HG03175 (cell line): Measurements from ENCODE around the gene RASAL3.

Experiments used
- ATAC-seq: cut with Tn5 transposase; IDR thresholded peaks from one replicate; pipeline ENCODE4 v1.9.1; 2021; ENCODE audit warnings: mild to moderate bottlenecking, moderate library complexity; ENCODE audit not compliant: unreplicated experiment

RASAL3 gene

DNA sequence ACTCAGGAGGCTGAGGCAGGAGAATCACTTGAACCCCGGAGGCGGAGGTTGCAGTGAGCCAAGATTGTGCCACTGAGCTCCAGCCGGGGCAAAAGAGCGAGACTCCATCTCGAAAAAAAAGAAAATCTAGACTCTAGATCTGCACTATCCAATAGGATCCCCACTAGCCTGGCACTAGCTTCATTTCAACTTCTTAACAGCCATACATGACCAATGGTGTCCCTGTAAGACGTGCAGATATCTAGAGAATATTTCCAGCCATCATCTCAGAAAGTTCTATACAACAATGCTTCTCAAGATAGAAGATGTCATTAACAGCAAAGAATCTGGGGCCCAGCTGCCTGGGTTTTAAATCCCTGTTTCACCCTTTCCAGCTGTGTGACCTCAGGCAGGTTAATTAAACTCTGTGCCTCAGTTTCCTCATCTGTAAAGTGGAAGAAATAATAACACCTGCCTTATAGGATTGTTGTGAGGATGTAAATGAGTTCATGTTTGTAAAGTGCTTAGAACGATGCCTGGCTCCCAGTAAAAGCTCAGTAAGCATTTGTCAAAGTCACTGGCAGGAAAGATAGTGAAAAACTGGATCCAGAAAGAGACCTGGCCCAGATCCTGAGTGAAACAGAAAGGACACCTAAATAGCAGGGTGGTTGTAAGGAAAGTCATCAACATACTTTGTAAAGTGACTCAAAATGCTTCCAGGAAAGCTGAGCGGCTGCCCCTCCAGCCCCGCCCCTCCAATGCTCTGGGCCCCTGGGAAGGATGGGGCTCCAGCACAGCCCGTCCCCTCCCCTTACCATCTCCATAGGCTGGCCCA lies 28.1 kb downstream of the RASAL3 start:
- no peak for ATAC-seq

DNA sequence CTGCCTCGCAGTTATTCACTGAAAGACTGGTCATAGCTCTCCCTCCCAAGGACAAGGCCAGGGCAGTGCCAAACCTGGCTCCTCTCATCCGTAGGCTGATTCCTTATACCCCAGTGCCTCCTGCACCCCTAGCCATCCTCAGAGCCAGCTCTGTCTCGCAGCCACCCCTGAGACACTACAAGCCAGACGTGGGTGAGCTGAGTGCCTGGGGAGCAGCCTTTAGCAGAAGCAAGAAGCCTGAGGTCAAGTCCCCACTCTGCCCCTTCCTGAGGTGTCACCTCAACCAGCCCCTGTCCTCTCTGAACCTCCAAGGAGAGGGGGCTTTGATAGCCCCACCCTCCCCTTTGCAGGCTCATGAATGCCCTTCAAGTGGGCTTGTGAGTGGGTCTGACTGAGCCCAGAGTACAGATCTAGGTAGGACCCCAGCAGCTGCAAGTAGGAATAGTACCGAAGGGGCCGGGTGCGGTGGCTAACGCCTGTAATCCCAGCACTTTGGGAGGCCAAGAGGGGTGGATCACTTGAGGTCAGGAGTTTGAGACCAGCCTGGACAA lies 30.8 kb downstream of the RASAL3 start:
- no peak for ATAC-seq

DNA sequence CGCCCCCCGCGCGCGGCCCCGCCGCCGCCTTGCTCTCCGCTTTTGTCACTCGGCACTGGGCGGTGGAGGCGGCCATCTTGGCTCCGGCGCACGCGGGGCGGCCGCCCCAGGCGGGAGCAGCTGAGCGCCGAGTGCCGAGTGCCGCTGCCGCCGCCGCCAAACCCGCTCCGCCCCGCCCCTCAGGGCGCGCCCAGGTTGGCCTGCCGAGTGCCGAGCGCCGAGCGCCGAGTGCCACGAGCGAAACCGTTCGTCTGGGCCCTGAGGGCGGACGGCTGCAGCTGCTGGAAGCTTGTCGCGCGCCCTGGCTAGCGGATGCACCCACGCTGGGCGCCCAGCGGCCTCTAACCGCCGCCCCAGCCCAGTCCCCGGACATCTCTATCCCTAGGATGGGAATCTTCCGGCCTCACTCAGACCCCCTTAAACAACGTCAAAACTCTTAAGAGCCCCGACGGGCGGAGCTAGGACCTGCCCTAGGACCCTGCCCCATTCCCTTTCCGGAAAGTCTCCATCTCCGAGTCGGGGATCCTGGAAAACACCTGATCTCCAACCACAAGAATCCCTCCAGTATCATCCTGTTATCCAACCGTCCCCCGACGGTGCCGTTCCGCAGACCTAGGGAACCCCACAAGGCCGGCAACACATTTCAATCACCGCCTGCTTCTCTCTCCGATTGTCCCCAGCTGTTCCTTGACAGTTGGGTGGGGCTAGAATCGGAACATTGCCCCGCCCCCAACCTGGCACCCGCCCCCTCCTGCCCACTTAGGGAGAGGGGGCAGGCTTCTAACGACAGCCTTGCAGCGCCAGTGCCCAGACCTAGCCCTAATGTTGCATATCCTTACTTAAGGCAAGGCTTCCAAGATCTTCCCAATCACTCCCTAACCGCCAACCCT lies 31.5 kb downstream of the RASAL3 start:
- peak; percentile 57 for ATAC-seq

DNA sequence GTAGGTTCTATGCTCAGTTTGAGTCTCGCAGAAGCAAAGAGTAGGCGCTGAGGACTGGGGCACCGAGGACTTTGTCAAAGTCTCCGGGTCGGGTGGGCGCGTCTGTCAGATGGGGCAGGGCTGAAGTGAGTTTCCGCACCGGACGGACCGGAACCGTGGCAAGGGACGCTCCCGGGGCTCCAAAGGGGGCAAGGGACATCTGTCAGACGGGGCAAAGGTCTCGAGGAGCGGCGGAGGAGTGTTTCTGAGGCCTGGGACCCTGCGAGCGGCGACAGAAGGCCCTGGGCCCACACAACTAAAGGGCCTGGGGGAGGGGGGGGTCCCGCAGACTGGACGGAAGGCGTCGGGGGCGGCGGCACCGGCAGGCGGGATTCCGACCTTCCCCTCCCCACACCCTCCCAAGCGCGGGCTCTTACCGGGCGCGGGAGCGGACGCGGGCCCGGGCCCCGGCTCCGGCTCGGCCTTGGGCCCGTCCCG lies 32.3 kb downstream of the RASAL3 start:
- ATAC-seq: peak; percentile 6

DNA sequence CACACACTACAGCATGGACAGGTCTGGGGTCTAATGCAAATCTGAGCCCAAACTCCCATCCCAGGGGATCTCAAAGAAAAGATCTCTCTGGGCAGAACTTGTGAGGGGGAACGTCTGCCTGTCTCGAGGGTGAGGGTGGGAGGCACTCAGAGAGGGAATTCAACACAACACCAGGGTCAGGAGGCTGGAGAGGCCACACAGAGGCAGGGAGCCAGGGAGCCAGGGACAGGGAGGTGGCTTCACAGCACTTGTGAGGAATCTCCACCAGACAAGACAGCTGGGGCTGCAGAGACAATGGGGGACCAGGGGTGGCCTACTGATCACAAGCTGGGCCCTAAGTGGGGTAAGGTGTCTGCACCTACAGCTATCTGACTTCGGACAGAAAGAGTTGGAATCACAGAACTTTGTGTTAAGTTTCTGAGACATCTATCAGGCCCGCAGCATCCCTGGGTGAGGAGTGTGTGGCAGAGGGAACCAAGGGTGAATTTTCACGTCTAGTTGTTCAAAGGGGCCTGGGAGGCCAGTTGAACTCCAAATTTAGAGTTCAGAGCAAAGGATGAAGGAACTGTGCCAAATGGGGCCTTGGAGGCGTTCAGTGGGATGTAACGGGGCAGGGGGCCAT lies 32.8 kb downstream of the RASAL3 start:
- ATAC-seq: no peak

- no peak for ATAC-seq
These were observed 33.7 kb downstream of the RASAL3 start for GRCh38 chr19:15430526-15431120.

DNA sequence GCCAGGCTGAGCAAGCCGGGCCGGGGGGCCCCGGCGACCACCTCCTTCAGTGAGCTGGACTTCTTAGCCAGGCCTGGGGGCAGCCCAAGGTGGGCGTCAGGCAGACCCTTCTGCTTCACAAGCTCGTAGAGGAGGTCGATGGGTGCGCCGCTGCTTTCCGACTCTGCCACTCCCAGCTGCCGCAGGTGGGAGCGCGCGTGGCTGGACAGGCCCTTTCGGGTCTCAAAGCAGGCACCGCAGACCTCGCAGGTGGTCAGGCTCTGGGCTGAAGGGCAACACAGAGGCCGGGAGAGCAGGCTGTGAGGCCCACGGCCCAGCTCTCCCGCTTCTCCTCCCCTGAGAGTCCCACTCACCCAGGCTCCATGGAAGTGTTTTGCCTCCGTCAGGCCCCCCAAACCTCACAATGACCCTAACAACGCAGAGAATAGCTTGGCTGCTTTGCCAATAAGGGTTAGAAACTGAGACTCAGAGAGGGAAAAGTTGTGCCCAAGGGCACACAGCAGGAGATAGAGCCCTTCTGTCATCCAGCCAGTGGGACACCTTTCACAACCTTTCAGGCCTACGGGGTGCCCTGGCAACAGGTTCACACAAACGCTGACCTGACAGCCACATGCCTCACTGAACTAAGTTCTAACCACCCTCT lies 34.4 kb downstream of the RASAL3 start:
- no peak for ATAC-seq

GRCh38 chr19:15428956-15429824 lies 35.2 kb downstream of the RASAL3 start:
- no peak for ATAC-seq

DNA sequence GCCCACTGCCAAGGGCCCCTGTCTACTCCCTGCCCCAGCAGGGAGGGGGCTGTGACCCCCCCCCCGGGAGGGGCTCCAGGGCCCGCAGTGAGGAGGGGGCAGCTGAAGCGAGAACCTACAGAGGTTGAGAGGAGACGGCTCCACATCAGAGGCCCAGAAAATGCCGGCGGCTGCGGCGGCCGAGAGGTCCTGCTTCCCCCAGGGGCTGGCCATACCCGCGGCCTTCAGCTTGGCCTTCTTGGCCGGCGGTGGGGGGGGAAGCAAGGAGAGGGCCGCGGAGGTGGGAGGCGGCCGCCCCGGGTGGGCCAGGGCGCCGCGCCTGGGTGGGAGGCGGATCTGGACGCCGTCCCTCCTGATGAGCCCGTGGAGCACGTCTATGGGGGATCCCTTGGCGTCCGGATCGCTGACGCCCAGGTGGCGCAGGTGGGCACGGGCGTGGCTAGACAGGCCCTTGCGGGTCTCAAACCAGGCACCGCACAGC lies 36.3 kb downstream of the RASAL3 start:
- no peak for ATAC-seq

- no peak for ATAC-seq
These were observed 37.0 kb downstream of the RASAL3 start for GRCh38 chr19:15427350-15427700.

- ATAC-seq: no peak
These were observed 37.6 kb downstream of the RASAL3 start for GRCh38 chr19:15426485-15427349.

DNA sequence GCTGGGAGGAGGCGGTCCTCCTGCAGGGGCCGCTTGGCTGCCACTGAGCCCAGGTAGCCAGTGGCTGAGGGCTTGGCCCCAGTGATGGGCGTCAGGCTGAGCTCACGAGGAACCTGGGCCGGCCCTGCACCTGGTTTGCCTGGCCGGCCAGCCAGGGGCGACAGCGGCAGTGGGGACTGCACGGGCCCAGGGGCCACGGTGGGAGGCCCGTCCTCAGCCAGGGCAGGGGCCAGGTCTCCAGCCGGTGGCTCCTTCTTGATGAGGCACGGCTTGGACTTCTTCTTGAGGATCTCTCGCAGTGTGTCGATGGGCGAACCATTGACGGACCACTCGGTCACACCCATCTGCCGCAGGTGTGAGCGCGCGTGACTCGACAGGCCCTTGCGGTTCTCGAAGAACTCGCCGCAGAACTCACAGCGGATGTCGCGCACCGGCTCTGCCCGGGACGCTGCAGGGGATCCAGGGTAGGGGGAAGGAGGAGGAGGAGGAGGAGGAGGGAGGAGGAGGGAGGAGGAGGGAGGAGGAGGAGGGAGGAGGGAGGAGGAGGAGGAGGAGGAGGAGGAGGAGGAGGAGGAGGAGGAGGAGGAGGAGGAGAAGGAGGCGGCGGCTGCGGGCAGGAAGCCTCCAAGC lies 38.9 kb downstream of the RASAL3 start:
- no peak for ATAC-seq

DNA sequence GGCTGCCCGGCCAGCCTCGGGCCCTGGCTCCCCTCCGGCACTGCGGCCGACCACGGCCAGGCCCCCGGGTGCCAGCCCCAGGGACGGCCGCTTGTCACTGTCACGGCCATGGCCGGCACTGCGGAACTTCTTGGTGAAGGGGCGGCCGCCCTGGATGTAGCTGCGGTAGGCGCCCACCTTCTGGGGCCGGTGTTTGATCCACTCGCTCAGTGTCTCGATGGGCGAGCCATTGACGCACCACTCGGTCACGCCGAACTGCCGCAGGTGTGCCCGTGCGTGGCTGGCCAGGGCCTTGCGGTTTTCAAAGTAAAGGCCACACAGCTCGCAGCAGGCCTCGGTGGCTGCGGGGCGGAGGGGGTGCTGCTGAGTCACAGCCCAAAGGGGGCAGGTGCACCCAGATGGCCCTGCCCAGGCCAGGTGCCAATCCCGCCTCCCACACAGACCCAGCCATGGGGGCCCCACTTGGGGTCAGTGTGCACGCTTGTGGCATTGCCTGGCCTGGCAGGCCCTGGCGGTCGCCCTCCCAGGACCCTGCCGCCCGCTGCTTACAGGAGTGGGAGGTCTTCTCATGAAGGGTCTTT lies 39.6 kb downstream of the RASAL3 start:
- ATAC-seq: no peak

GRCh38 chr19:15424121-15424520 lies 40.2 kb downstream of the RASAL3 start:
- ATAC-seq: no peak

DNA sequence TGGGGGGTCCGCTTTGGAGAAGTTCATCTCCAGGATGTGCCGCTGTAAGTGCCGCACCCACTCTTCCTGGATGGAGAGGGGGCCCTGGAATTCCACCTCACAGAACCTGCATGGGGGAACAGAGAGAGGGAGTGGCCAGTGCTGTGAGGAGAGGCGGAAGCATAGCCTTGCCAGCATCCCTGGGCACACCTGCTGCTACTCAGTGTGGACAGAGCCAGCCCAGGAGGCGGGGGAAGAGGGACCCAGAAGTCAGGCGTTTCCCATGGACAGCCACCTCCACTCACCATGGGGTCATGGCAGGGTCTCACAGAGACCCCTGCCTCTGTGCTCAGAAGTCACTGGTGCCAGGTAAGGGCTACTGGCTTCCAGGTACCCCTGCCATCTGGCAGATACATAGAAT lies 41.2 kb downstream of the RASAL3 start:
- ATAC-seq: no peak

GRCh38 chr19:15422296-15423075 lies 41.9 kb downstream of the RASAL3 start:
- ATAC-seq: no peak
